ENCODE measurements around the gene SLC1A2. TPM values are rescaled to one million over a fixed set of nuclear protein-coding genes. Genes with fewer than 3 reads are reported as not detected.

The SLC1A2 gene
- total RNA-seq, 1 experiment from 2014 or later: 0.50 TPM

DNA sequence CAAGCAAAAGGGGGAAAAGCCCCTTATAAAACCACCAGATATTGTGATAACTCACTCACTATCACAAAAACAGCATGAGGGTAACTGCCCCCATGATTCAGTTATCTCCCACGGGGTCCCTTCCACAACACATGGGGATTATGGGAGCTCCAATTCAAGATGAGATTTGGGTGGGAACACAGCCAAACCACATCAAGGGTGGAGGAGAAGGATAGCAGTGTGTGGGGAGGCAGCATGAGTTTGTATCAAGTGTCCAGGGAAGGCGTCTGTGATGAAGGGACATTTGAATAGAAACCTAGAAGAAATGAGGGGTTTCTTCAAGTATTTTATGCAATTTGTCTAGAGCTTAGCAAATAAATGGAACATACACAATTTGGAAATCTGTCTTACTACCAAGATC is 98.2 kb downstream of the SLC1A2 start:
- no peak overlapping the region for H4K5ac ChIP-seq (ENCODE audit: insufficient read length, low read depth, low read length)
- H3K9me3 Mint-ChIP-seq: no peaks in the 10 kb centered on the region; a peak in 1 of 5 replicates
- no peaks in the 10 kb centered on the region for H4K20me1 ChIP-seq (ENCODE audit: control insufficient read depth, insufficient read depth, insufficient read length)
- no peak overlapping the region for H4K91ac ChIP-seq (ENCODE audit: insufficient read length, low read depth, low read length)
- peaks cover 5% of the 10 kb centered on the region; the same call in 1 of the 2 replicates for H3K4me1 ChIP-seq (ENCODE audit: insufficient read depth, low read length)
- no peak overlapping the region for H3K23ac ChIP-seq (ENCODE audit: insufficient read length, low read depth, low read length)
- no peak overlapping the region for H3K18ac ChIP-seq (ENCODE audit: insufficient read length, low read depth, low read length)
- TF ChIP-seq, protein P1, sequence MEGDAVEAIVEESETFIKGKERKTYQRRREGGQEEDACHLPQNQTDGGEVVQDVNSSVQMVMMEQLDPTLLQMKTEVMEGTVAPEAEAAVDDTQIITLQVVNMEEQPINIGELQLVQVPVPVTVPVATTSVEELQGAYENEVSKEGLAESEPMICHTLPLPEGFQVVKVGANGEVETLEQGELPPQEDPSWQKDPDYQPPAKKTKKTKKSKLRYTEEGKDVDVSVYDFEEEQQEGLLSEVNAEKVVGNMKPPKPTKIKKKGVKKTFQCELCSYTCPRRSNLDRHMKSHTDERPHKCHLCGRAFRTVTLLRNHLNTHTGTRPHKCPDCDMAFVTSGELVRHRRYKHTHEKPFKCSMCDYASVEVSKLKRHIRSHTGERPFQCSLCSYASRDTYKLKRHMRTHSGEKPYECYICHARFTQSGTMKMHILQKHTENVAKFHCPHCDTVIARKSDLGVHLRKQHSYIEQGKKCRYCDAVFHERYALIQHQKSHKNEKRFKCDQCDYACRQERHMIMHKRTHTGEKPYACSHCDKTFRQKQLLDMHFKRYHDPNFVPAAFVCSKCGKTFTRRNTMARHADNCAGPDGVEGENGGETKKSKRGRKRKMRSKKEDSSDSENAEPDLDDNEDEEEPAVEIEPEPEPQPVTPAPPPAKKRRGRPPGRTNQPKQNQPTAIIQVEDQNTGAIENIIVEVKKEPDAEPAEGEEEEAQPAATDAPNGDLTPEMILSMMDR (conservative IDR thresholded peaks at IDR 0.05): no peak
- peaks cover 17 to 23% of the 10 kb centered on the region in 2 experiments for H3K4me1 Mint-ChIP-seq
- no peak overlapping the region for H3K56ac ChIP-seq (ENCODE audit: insufficient read length, low read depth, low read length)
- no peaks in the 10 kb centered on the region for H3K79me2 ChIP-seq (ENCODE audit: insufficient read depth, low read length)
- H3K27ac ChIP-seq (ENCODE audit: insufficient read length, low read depth, low read length): no peak overlapping the region
- H3K23me2 ChIP-seq (ENCODE audit: insufficient read length, low read depth, low read length, poor library complexity, severe bottlenecking): no peaks in the 10 kb centered on the region
- no peak overlapping the region for H4K8ac ChIP-seq (replicated peaks; ENCODE audit: insufficient read length, low read depth, low read length)
- H3K27ac Mint-ChIP-seq: no peak overlapping the region; a peak in 1 of 7 replicates
- H3K4me2 ChIP-seq (ENCODE audit: insufficient read depth, insufficient read length, low read length): no peak overlapping the region
- no peak overlapping the region for H3K9ac ChIP-seq (ENCODE audit: extremely low read depth, insufficient read length, low read length)
- WGBS (ENCODE audit: extremely low coverage, insufficient read length, low lambda C conversion rate): no CpG with 5 or more reads among the region's 2 CpGs
- H3T11ph ChIP-seq (ENCODE audit: low read length): no peak overlapping the region
- H2AK5ac ChIP-seq (ENCODE audit: insufficient read length, low read length): no peak overlapping the region
- H3K79me1 ChIP-seq (ENCODE audit: insufficient read depth, low read depth, low read length, poor library complexity, severe bottlenecking): no peaks in the 10 kb centered on the region
- no peak for DNase-seq
- H2BK12ac ChIP-seq (ENCODE audit: insufficient read length, low read depth, low read length): no peak overlapping the region
- no peaks in the 10 kb centered on the region for H3K9me3 ChIP-seq (ENCODE audit: control insufficient read depth, low read depth, low read length)
- peaks cover 26% of the 10 kb centered on the region for H3K27me3 Mint-ChIP-seq (ENCODE audit: low read depth)
- no peak overlapping the region for H2BK5ac ChIP-seq (ENCODE audit: insufficient read length, low read length)
- H3K4ac ChIP-seq (ENCODE audit: low read depth, low read length): no peak overlapping the region
- H3K4me3 Mint-ChIP-seq: no peak overlapping the region
- H3K36me3 Mint-ChIP-seq (ENCODE audit: insufficient read depth in 1 of 3, low read depth in 3 of 3): no peaks in the 10 kb centered on the region
- no peak overlapping the region for H3K14ac ChIP-seq (ENCODE audit: insufficient read depth, low read length)
- H2AFZ ChIP-seq (ENCODE audit: low read length): no peak overlapping the region
- H2BK120ac ChIP-seq (ENCODE audit: low read depth, low read length, poor library complexity, severe bottlenecking): no peak overlapping the region
- H3K27me3 ChIP-seq (ENCODE audit: insufficient read depth, low read length): no peaks in the 10 kb centered on the region
- H2BK15ac ChIP-seq (ENCODE audit: low read depth, low read length): no peak overlapping the region
- H2BK20ac ChIP-seq (ENCODE audit: low read depth, low read length, poor library complexity, severe bottlenecking): no peak overlapping the region

All from H9 (cell line).